Esophagus squamous epithelium (tissue), 5 donors: ENCODE results near the gene SUCLG2. TPM values are rescaled to one million over a fixed set of nuclear protein-coding genes. Genes with fewer than 3 reads are reported as not detected.
"Not testable (repeated sequence)": the region's sequence is repeated elsewhere in the genome, so short reads cannot be mapped to it uniquely, and the experiment has no call there.

Source experiments
- DNase-seq: peaks from one replicate; lab custom pipeline; 2025; lab: John Stamatoyannopoulos, UW
- H3K27ac ChIP-seq, 4 donors: fragments of 200-600 bp; sonication (generic); one replicate each; pipeline ENCODE4 v1.5.1; 2016 to 2019; ENCODE audit warnings: mild to moderate bottlenecking in 1 of 4
- H3K27me3 ChIP-seq, 4 donors: fragments of 200-600 bp; sonication (generic); 1 replicate in 3 of 4; 2 replicates in 1 of 4; pipeline versions ENCODE4 v1.5.1 to v1.6.0; 2017 to 2021; ENCODE audit warnings: antibody characterized with exemption in 1 of 4
- H3K36me3 ChIP-seq, 3 donors: fragments of 200-600 bp; sonication (generic); one replicate each; pipeline ENCODE4 v1.5.1; 2016 to 2019
- H3K4me1 ChIP-seq, 3 donors: fragments of 200-600 bp; sonication (generic); one replicate each; pipeline ENCODE4 v1.5.1; 2017 to 2019
- H3K4me3 ChIP-seq, 4 donors: fragments of 200-600 bp; sonication (generic); 1 replicate in 3 of 4; 2 replicates in 1 of 4; pipeline ENCODE4 v1.5.1; 2016 to 2019; ENCODE audit warnings: mild to moderate bottlenecking in 2 of 4, moderate library complexity in 1 of 4
- H3K9me3 ChIP-seq, 3 donors: fragments of 200-600 bp; sonication (generic); one replicate each; pipeline ENCODE4 v1.5.1; 2016 to 2019
- POLR2A ChIP-seq, 4 donors: fragments of 450-650 bp; IDR thresholded peaks; one replicate each; pipeline ENCODE4 v1.6.1; 2017; ENCODE audit warnings: antibody characterized with exemption in 4 of 4, mild to moderate bottlenecking in 4 of 4, moderate library complexity in 3 of 4
- WGBS, 2 donors: methylation state at CpG; one replicate each; pipeline ENCODE4 v1.1.5; 2018; 5-methylcytosine and 5-hydroxymethylcytosine counted together
- intact Hi-C: fragments of 100-400 bp; cut with DNase I; formaldehyde crosslinking; loops from one replicate; pipeline ENCODE4 v1.15.0; 2022
- total RNA-seq, 4 donors: library from RNA; depleted of rRNA; stranded (reverse); fragments of >200 nt; gene quantifications; one replicate each; pipeline ENCODE4 v1.1.0, GENCODE V29; 2016
- TF ChIP-seq, protein P1 (sequence below), 6 experiments: fragments of 450-650 bp in 4 of 6; fragments of 200-600 bp in 2 of 6; sonication (generic) in 2 of 6; IDR thresholded peaks; one replicate each; pipeline ENCODE4 v1.5.1; 2016 to 2019; ENCODE audit warnings: antibody characterized with exemption in 6 of 6, mild to moderate bottlenecking in 4 of 6, moderate library complexity in 4 of 6
- donor health status: DM: yes; HTN: yes; CAD: no.

Gene SUCLG2
- total RNA-seq, 4 donors from 2014 or later = 29.4 to 55.4 (median 38.8) TPM

DNA sequence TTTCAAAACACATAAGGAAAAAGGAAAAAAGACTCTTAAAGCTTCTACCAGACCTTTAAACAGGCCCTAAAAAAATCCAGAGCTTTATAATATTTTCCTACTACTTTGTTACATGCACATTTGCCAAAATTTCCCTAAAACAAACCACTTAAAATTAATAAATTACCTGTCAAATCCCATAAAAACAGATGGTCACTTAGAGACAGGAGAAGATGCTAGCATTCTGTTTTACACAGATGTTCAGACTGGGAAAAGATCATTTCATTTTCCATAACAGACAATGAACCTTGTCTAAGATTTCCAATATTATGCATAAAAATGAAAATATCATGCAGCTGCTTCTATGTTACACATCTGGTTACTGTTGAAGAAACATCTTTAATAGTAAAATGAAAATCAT, 66.6 kb downstream of the SUCLG2 start:
- no peaks in the 10 kb centered on the region for H3K27me3 ChIP-seq
- no peak for TF ChIP-seq POLR2A (IDR thresholded peaks at IDR 0.05)
- TF ChIP-seq, protein P1, sequence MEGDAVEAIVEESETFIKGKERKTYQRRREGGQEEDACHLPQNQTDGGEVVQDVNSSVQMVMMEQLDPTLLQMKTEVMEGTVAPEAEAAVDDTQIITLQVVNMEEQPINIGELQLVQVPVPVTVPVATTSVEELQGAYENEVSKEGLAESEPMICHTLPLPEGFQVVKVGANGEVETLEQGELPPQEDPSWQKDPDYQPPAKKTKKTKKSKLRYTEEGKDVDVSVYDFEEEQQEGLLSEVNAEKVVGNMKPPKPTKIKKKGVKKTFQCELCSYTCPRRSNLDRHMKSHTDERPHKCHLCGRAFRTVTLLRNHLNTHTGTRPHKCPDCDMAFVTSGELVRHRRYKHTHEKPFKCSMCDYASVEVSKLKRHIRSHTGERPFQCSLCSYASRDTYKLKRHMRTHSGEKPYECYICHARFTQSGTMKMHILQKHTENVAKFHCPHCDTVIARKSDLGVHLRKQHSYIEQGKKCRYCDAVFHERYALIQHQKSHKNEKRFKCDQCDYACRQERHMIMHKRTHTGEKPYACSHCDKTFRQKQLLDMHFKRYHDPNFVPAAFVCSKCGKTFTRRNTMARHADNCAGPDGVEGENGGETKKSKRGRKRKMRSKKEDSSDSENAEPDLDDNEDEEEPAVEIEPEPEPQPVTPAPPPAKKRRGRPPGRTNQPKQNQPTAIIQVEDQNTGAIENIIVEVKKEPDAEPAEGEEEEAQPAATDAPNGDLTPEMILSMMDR (IDR thresholded peaks at IDR 0.05) = no peak
- H3K4me1 ChIP-seq = no peaks in the 10 kb centered on the region
- no peak overlapping the region for H3K27ac ChIP-seq
- intact Hi-C loops = no loop called here
- H3K9me3 ChIP-seq = no peaks in the 10 kb centered on the region
- H3K4me3 ChIP-seq = no peak overlapping the region
- peaks cover 0 to 14% (median 0%) of the 10 kb centered on the region in 3 donors for H3K36me3 ChIP-seq
- no peak for DNase-seq

DNA sequence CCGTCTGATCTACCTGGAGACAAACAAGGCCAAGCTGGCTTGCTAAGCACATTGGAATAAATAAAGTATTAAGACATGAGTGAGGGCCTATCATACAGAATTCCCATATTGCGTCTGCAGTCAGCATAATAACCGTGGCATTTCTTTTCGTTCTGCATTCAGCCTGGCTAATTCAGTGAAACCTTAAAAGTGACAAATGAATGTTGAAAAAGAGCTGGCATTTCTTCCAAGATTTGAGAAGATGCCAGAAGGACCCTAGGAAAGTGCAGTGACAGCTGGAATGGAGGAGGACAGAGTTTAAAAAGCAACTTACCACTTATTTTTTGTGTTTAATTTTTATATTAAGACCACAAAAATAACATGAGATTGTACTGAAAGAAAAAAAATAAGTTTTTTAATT, 67.1 kb downstream of the SUCLG2 start:
- WGBS, 2 donors = 87 to 90% methylated on average over 4 of the region's 4 CpGs
- Histone ChIP-seq H3K4me3 (no peak overlapping the region), H3K9me3 (no peaks in the 10 kb centered on the region), H3K27me3 (no peaks in the 10 kb centered on the region), H3K36me3 (peaks cover 0 to 14% (median 0%) of the 10 kb centered on the region in 3 donors), H3K27ac (no peak overlapping the region), H3K4me1 (no peaks in the 10 kb centered on the region)
- no peak for TF ChIP-seq POLR2A (IDR thresholded peaks at IDR 0.05)
- TF ChIP-seq, protein P1 (IDR thresholded peaks at IDR 0.05) = no peak
- intact Hi-C loops = no loop called here
- no peak for DNase-seq

DNA sequence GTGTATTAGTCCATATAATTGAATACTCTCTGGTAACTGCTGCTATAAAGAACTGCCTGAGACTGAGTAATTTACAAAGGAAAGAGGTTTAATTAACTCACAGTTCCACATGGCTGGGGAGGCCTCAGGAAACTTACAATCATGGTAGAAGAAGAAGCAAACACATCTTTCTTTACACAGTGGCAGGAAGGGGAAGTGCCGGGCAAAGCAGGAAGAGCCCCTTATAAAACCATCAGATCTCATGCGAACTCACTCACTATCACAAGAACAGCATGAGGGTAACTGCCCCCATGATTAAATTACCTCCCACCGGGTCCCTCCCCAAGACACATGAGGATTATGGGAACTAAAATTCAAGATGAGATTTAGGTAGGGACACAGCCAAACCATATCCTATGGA, 69.8 kb downstream of the SUCLG2 start:
- DNase-seq, H3K36me3 ChIP-seq, intact Hi-C loops, H3K9me3 ChIP-seq, H3K27ac ChIP-seq, H3K4me1 ChIP-seq, H3K27me3 ChIP-seq, H3K4me3 ChIP-seq: not testable (repeated sequence)
- 84 to 89% methylated on average over 3 of the region's 3 CpGs for WGBS, 2 donors

DNA sequence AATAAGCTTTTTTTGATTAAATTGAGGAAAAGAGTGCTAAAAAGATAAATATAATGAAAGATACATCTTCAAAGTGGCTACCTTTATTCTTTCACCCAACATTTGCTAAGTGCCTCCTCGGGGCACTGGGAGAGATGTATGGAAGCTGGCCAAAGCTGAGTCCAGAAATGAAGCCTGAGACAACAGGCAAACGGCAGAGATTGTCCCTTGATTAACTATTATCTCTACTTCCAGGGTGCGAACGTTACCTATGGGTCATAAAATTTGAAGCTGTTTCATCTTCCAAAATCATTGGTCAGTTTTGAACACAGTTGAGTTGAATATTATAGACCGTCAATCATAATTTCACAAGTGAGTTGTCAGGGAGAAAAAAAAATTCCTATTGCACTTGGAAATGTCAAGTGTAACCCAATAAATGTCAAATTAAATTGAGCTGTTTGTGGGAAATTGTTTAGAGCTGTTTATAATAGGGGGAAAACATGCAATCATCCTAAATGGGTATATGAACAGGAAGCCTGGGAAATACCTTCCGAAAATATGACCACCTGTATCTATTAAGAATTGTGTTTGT, 73.9 kb downstream of the SUCLG2 start:
- 85 to 94% methylated on average over 6 of the region's 6 CpGs for WGBS, 2 donors
- TF ChIP-seq POLR2A (IDR thresholded peaks at IDR 0.05) = no peak
- TF ChIP-seq, protein P1 (IDR thresholded peaks at IDR 0.05) = no peak
- Histone ChIP-seq H3K36me3 (no peaks in the 10 kb centered on the region), H3K4me1 (no peaks in the 10 kb centered on the region), H3K4me3 (no peak overlapping the region), H3K27me3 (no peaks in the 10 kb centered on the region), H3K27ac (no peak overlapping the region), H3K9me3 (no peaks in the 10 kb centered on the region)
- DNase-seq = no peak
- intact Hi-C loops = no loop called here

DNA sequence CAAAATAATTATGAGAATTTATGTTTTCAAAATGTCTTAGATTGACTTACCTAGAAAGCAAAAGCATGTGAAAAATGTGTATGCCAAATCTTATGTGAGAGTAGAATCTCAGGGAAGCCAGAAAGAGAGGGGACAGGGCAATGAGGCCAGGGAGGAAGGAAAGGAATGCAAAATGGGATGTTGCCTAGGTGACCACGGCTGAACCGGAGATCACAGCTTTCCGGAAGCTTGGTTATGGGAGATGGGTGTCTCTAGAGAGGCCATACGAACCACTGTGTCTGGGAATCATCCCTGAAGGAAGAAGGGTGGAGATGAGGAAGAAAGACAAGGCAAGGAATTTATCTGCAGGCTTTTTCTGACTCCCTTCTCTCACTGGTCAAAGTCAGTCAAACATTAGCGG, 76.0 kb downstream of the SUCLG2 start:
- no peaks in the 10 kb centered on the region for H3K27me3 ChIP-seq
- DNase-seq = no peak
- 84 to 87% methylated on average over 5 of the region's 5 CpGs for WGBS, 2 donors
- no peaks in the 10 kb centered on the region for H3K4me1 ChIP-seq
- intact Hi-C loops = no loop called here
- TF ChIP-seq POLR2A (IDR thresholded peaks at IDR 0.05) = no peak
- TF ChIP-seq, protein P1 (IDR thresholded peaks at IDR 0.05) = no peak
- no peak overlapping the region for H3K4me3 ChIP-seq
- no peaks in the 10 kb centered on the region for H3K9me3 ChIP-seq
- no peak overlapping the region for H3K27ac ChIP-seq
- H3K36me3 ChIP-seq = peaks cover 0 to 5% (median 0%) of the 10 kb centered on the region in 3 donors

DNA sequence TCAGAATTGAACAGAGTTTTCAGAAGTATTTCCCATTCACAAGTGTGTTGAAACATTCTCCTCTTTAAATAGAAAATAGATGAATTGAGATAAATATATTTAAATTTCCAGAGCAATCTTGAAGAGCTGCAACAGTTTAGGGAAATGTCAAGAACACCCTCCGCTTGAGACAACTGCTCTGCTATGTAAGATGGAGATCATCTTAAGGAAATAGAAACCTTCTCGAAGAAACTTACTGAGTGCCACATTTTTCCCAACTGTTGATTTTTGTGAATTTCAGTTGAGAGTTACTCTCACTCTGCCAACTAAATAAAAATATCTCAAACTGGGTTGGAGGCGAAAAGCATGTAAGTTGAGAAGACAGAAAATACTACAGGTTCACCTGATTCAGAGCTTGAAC, 78.0 kb downstream of the SUCLG2 start:
- DNase-seq = no peak
- H3K27me3 ChIP-seq = no peaks in the 10 kb centered on the region
- intact Hi-C loops = no loop called here
- H3K4me3 ChIP-seq = no peak overlapping the region
- no peaks in the 10 kb centered on the region for H3K9me3 ChIP-seq
- no peaks in the 10 kb centered on the region for H3K4me1 ChIP-seq
- peaks cover 0 to 13% (median 0%) of the 10 kb centered on the region in 3 donors for H3K36me3 ChIP-seq
- TF ChIP-seq, protein P1 (IDR thresholded peaks at IDR 0.05) = no peak
- TF ChIP-seq POLR2A (IDR thresholded peaks at IDR 0.05) = no peak
- 90 to 91% methylated on average over 3 of the region's 3 CpGs for WGBS, 2 donors
- H3K27ac ChIP-seq = no peak overlapping the region
